B cell (primary cell): Measurements from ENCODE around the gene NSUN7.

Experiments
- CTCF ChIP-seq: fragments of 200-600 bp; IDR thresholded peaks from one replicate; pipeline ENCODE4 v1.8.0; 2022; ENCODE audit warnings: antibody characterized with exemption, mild to moderate bottlenecking
- EZH2 ChIP-seq: IDR thresholded peaks from 2 replicates; pipeline ENCODE4 v1.6.1; 2012; ENCODE audit warnings: borderline replicate concordance, low read depth, mild to moderate bottlenecking, moderate library complexity, low read length; ENCODE audit not compliant: insufficient read depth, poor library complexity, severe bottlenecking

DNA sequence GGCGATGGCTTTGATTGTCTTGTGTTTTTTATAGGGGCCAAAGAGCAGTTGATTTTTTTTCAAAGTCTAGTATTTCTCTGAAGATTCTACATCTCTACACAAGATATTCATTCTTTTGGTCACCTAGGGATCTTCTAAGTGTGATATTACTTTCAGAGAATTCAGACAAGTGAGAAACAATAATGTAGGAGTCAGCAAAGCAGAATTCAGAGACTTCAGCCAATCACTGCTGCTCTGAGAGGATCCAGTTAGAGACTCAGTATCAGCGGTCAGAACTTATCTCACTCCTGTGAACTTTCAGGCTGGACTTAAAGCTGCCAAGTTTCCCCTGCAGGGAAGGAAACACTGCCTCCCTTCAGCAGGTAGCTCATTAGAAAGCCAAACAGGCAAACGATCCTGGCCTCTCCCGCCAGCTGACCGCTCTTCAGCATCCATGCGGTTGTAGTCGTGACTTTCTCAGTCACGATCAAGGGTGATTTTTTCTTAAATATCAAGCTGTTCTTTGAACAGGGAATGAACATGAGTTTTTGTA, 59.2 kb downstream of the NSUN7 start:
- TF ChIP-seq EZH2, result no peak
- TF ChIP-seq CTCF, result no peak
